Measurements from ENCODE around the gene ACER3. TPM values are rescaled to one million over a fixed set of nuclear protein-coding genes. Genes with fewer than 3 reads are reported as not detected.
"Not testable (repeated sequence)": the region's sequence is repeated elsewhere in the genome, so short reads cannot be mapped to it uniquely, and the experiment has no call there.

Gene ACER3
- polyA plus RNA-seq, 1 experiment: 11.2 TPM

- POLR2A ChIA-PET: no interaction called here
- no peaks in the 10 kb centered on the region for H3K27me3 ChIP-seq (ENCODE audit: control insufficient read depth, insufficient read depth, low read length)
- TF ChIP-seq CTCF (IDR thresholded peaks at IDR 0.05; ENCODE audit: low read depth, low read length): peak; percentile 72
- no peak overlapping the region for H3K27ac ChIP-seq (ENCODE audit: low read depth, low read length)
- CTCF ChIA-PET: interaction anchor here (0.9 to 2.3 kb wide), 8 partner anchors 19 to 126 kb away, joined by 3 to 18 read pairs (median 6); no protein-coding TSS in a partner anchor
- DNase-seq (ENCODE audit: low read depth, low spot score): no peak
- H3K9me3 ChIP-seq (ENCODE audit: control insufficient read depth, insufficient read depth, low read length): no peaks in the 10 kb centered on the region
- peak overlapping the region; percentile 40 for H3K4me3 ChIP-seq (ENCODE audit: low read depth, low read length)
Observed at GRCh38 chr11:77046060-77046501, 185.4 kb downstream of the ACER3 start.

DNA sequence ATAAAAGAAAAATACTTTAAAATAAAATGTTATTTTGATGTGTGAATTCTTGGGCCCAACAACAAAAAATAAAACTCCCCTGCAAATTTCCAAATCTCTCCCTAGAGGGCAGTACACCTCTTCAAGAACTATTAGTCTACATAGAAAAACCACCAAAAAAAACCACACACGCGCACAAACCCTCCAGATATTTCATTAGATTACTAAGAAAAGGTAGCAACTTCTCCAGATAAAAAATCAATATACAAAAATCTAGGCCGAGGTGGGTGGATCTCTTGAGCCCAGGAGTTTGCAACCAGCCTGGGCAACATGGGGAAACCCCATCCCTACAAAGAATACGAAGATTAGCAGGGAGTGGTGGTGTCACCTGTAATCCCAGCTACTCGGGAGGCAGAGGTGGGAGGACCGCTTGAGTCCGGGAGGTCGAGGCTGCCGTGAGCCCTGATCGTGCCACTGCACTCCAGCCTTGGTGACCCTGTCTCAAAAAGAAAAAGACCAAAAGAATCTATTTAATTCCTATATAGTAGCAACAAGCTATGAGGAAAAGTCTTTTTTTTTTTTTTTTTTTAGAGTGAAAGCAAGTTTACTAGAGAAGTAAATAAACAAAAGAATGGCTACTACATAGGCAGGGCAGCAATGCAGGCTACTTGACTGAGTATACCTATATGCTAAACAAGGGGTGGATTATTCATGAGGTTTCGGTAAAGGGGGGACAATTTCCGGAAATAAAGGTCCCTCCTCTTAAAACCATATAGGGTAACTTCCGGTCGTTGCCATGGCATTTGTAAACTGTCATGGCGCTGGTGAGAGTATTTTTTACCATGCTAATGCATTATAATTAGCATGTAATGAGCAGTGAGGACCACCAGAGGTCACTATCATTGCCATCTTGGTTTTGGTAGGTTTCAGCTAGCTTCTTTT lies 186.5 kb downstream of the ACER3 start:
- CTCF ChIA-PET: interaction anchor here (0.5 to 2.8 kb wide), 56 partner anchors 8 to 948 kb away, joined by 3 to 156 read pairs (median 4); partner anchors contain the start of genes B3GNT6 and MYO7A
- Histone ChIP-seq H3K4me3 (ENCODE audit: low read depth, low read length) (peak overlapping the region; percentile 59), H3K27me3 (ENCODE audit: control insufficient read depth, insufficient read depth, low read length) (no peaks in the 10 kb centered on the region), H3K27ac (ENCODE audit: low read depth, low read length) (no peak overlapping the region), H3K9me3 (ENCODE audit: control insufficient read depth, insufficient read depth, low read length) (no peaks in the 10 kb centered on the region)
- TF ChIP-seq CTCF (IDR thresholded peaks at IDR 0.05; ENCODE audit: low read depth, low read length): peak; percentile 77
- peak; percentile 79 for DNase-seq (ENCODE audit: low read depth, low spot score)
- POLR2A ChIA-PET: interaction anchor here (0.6 to 1.4 kb wide), 6 partner anchors 19 to 572 kb away, joined by 3 to 10 read pairs (median 6); partner anchors contain the start of gene CAPN5

- POLR2A ChIA-PET: interaction anchor here (0.6 to 1.4 kb wide), 3 partner anchors 19 to 79 kb away, joined by 5 to 6 read pairs (median 6); partner anchors contain the start of gene CAPN5
Observed at GRCh38 chr11:77047928-77048446, 187.3 kb downstream of the ACER3 start.

DNA sequence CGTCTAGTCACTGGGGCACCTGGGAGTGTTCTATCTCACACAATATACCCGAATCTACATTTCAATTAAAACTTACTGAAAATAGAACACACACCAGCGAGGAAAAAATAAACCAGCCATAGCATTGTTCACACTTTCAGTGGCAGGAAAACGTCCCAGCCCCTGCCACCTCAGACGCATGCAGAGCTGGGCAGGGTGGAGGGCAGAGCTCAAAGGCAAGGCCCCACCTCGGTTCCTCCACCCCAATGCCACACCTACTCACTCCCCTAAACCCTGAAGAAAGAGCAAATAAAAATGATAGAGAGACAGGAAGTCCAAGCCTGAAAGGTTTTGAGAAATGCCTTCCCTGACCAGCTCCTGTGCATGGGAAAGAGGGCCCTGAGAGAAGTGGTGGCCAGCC lies 188.3 kb downstream of the ACER3 start:
- ChIA-PET POLR2A (no interaction called here), CTCF (interaction anchor here (1.2 to 2.8 kb wide), 4 partner anchors 14 to 78 kb away, joined by 4 to 156 read pairs (median 12); partner anchors contain the start of gene MYO7A)
- TF ChIP-seq CTCF (IDR thresholded peaks at IDR 0.05; ENCODE audit: low read depth, low read length): no peak
- Histone ChIP-seq H3K4me3 (ENCODE audit: low read depth, low read length) (no peak overlapping the region), H3K27me3 (ENCODE audit: control insufficient read depth, insufficient read depth, low read length) (peaks cover 4% of the 10 kb centered on the region), H3K9me3 (ENCODE audit: control insufficient read depth, insufficient read depth, low read length) (no peaks in the 10 kb centered on the region), H3K27ac (ENCODE audit: low read depth, low read length) (no peak overlapping the region)
- DNase-seq (ENCODE audit: low read depth, low spot score): no peak

More at GRCh38 chr11:77047928-77048446, 187.3 kb downstream of the ACER3 start:
- not testable (repeated sequence) for H3K9me3 ChIP-seq (ENCODE audit: control insufficient read depth, insufficient read depth, low read length); H3K4me3 ChIP-seq (ENCODE audit: low read depth, low read length); H3K27me3 ChIP-seq (ENCODE audit: control insufficient read depth, insufficient read depth, low read length); DNase-seq (ENCODE audit: low read depth, low spot score); H3K27ac ChIP-seq (ENCODE audit: low read depth, low read length)
- CTCF ChIA-PET: interaction anchor here (0.5 to 2.8 kb wide), 41 partner anchors 9 to 578 kb away, joined by 3 to 156 read pairs (median 5); partner anchors contain the start of genes B3GNT6 and MYO7A

GRCh38 chr11:77051511-77051910 lies 190.8 kb downstream of the ACER3 start:
- no peak for TF ChIP-seq CTCF (IDR thresholded peaks at IDR 0.05; ENCODE audit: low read depth, low read length)
- CTCF ChIA-PET: interaction anchor here (1.2 to 3.1 kb wide), 2 partner anchors 40 to 497 kb away, joined by 3 to 19 read pairs; no protein-coding TSS in a partner anchor
- Histone ChIP-seq H3K9me3 (ENCODE audit: control insufficient read depth, insufficient read depth, low read length) (peaks cover 9% of the 10 kb centered on the region), H3K27ac (ENCODE audit: low read depth, low read length) (no peak overlapping the region), H3K4me3 (ENCODE audit: low read depth, low read length) (no peak overlapping the region), H3K27me3 (ENCODE audit: control insufficient read depth, insufficient read depth, low read length) (peaks cover 7% of the 10 kb centered on the region)
- DNase-seq (ENCODE audit: low read depth, low spot score): no peak
- POLR2A ChIA-PET: no interaction called here
